Cardiac muscle cell (in vitro differentiated cells and primary cell): ENCODE measurements around the gene SUCNR1. TPM values are rescaled to one million over a fixed set of nuclear protein-coding genes. Genes with fewer than 3 reads are reported as not detected.
"Not testable (repeated sequence)": the region's sequence is repeated elsewhere in the genome, so short reads cannot be mapped to it uniquely, and the experiment has no call there.

Experiments used
- DNase-seq, 2 donors: peaks; one replicate each; pipeline versions ENCODE4 v3.0.0 to v3.0.0-alpha.2; 2010 to 2017; ENCODE audit warnings: low read depth in 1 of 2, low spot score in 1 of 2
- H3K27ac ChIP-seq: fragments of 200-600 bp; sonication (generic); 2 replicates; pipeline ENCODE4 v1.5.1; 2016
- H3K27me3 ChIP-seq: fragments of 200-600 bp; sonication (generic); 2 replicates; pipeline ENCODE4 v1.6.0; 2016; ENCODE audit warnings: control low read depth
- H3K36me3 ChIP-seq: fragments of 200-600 bp; sonication (generic); 2 replicates; pipeline ENCODE4 v1.5.1; 2016; ENCODE audit warnings: control low read depth
- H3K4me1 ChIP-seq: fragments of 200-600 bp; sonication (generic); 2 replicates; pipeline ENCODE4 v1.8.1; 2017; ENCODE audit warnings: low read depth, mild to moderate bottlenecking, mixed run types
- H3K4me3 ChIP-seq: fragments of 200-600 bp; sonication (generic); 2 replicates; pipeline ENCODE4 v1.5.1; 2016; ENCODE audit warnings: mild to moderate bottlenecking
- H3K9me3 ChIP-seq: fragments of 200-600 bp; sonication (generic); 2 replicates; pipeline ENCODE4 v1.5.1; 2017; ENCODE audit warnings: low read depth, mild to moderate bottlenecking, control low read depth
- polyA plus RNA-seq: library from polyadenylated mRNA; unstranded; fragments of >200 nt; fragmentation: Nextera tagmentation; extraction: Ambion mirVana; gene quantifications from 2 replicates; pipeline ENCODE4 v1.2.1, GENCODE V29; 2016
- total RNA-seq: library from RNA; depleted of rRNA; stranded (reverse); fragments of >200 nt; gene quantifications from 2 replicates; pipeline ENCODE4 v1.2.3, GENCODE V29; 2016
- TF ChIP-seq, protein P1 (sequence below): IDR thresholded peaks from 2 replicates; pipeline ENCODE4 v1.5.1; 2012; ENCODE audit warnings: low read depth, mild to moderate bottlenecking, low read length

SUCNR1 gene
- total and polyA plus RNA-seq, 2 experiments from 2014 or later, result not detected

GRCh38 chr3:151881137-151881536 is 7.7 kb downstream of the SUCNR1 start:
- H3K9me3 ChIP-seq, result no peaks in the 10 kb centered on the region
- TF ChIP-seq, protein P1, sequence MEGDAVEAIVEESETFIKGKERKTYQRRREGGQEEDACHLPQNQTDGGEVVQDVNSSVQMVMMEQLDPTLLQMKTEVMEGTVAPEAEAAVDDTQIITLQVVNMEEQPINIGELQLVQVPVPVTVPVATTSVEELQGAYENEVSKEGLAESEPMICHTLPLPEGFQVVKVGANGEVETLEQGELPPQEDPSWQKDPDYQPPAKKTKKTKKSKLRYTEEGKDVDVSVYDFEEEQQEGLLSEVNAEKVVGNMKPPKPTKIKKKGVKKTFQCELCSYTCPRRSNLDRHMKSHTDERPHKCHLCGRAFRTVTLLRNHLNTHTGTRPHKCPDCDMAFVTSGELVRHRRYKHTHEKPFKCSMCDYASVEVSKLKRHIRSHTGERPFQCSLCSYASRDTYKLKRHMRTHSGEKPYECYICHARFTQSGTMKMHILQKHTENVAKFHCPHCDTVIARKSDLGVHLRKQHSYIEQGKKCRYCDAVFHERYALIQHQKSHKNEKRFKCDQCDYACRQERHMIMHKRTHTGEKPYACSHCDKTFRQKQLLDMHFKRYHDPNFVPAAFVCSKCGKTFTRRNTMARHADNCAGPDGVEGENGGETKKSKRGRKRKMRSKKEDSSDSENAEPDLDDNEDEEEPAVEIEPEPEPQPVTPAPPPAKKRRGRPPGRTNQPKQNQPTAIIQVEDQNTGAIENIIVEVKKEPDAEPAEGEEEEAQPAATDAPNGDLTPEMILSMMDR, result no peak
- H3K27me3 ChIP-seq, result no peaks in the 10 kb centered on the region
- no peak overlapping the region for H3K4me3 ChIP-seq
- DNase-seq, result peak in 1 of 2 donors; percentile 3
- no peaks in the 10 kb centered on the region for H3K36me3 ChIP-seq
- peaks cover 10% of the 10 kb centered on the region for H3K4me1 ChIP-seq
- no peak overlapping the region for H3K27ac ChIP-seq

- not testable (repeated sequence) for H3K9me3 ChIP-seq, H3K27me3 ChIP-seq, H3K27ac ChIP-seq, H3K4me3 ChIP-seq, H3K36me3 ChIP-seq, H3K4me1 ChIP-seq, DNase-seq
Observed at GRCh38 chr3:151885397-151885796, 12.0 kb downstream of the SUCNR1 start.

GRCh38 chr3:151887450-151888211 is 14.2 kb downstream of the SUCNR1 start:
- H3K4me3 ChIP-seq, H3K4me1 ChIP-seq, H3K27me3 ChIP-seq, H3K36me3 ChIP-seq, H3K9me3 ChIP-seq, DNase-seq, H3K27ac ChIP-seq: not testable (repeated sequence)

GRCh38 chr3:151890721-151891141 is 17.3 kb downstream of the SUCNR1 start:
- TF ChIP-seq, protein P1, result no peak

DNA sequence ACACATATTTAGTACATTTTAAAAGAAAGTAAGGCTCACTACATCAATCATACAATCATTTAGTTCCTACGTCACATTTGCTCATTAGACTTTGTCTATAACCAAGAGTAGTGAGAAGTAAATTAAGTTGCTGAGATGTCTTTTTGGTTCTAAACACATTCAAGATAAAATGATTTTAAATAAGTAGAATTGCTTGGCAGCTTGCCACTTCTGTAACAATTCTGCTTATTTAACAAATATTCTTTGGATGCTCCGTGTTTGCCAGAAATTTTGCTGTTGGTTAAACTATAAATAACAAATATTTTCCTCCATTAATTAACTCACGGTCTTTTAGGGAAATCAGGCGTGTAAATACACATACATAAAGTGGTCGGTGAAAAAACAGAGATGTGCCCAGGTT is 18.3 kb downstream of the SUCNR1 start:
- no peaks in the 10 kb centered on the region for H3K36me3 ChIP-seq
- no peaks in the 10 kb centered on the region for H3K27me3 ChIP-seq
- TF ChIP-seq, protein P1, result no peak
- peaks cover 11% of the 10 kb centered on the region for H3K4me1 ChIP-seq
- no peaks in the 10 kb centered on the region for H3K9me3 ChIP-seq
- H3K4me3 ChIP-seq, result no peak overlapping the region
- no peak overlapping the region for H3K27ac ChIP-seq
- no peak for DNase-seq

More at GRCh38 chr3:151890721-151891141, 17.3 kb downstream of the SUCNR1 start:
- DNase-seq, result peak in 1 of 2 donors; percentile 37
- Histone ChIP-seq H3K4me3 (no peak overlapping the region), H3K27me3 (no peaks in the 10 kb centered on the region), H3K9me3 (no peaks in the 10 kb centered on the region), H3K36me3 (no peaks in the 10 kb centered on the region), H3K4me1 (peaks cover 7% of the 10 kb centered on the region), H3K27ac (no peak overlapping the region)

GRCh38 chr3:151894219-151894618 is 20.8 kb downstream of the SUCNR1 start:
- Histone ChIP-seq H3K4me3 (no peak overlapping the region), H3K36me3 (no peaks in the 10 kb centered on the region), H3K27ac (no peak overlapping the region), H3K9me3 (no peaks in the 10 kb centered on the region), H3K4me1 (peaks cover 11% of the 10 kb centered on the region), H3K27me3 (no peaks in the 10 kb centered on the region)
- TF ChIP-seq, protein P1, result no peak
- no peak for DNase-seq
